WTC11 (cell line): Measurements from ENCODE around the gene GLRX2. TPM values are rescaled to one million over a fixed set of nuclear protein-coding genes. Genes with fewer than 3 reads are reported as not detected.

Experiments
- ATAC-seq: fragments of 200-7000 bp; cut with Tn5 transposase; 2 replicates; pipeline ENCODE4 v1.10.0; 2021; ENCODE audit warnings: mild to moderate bottlenecking, moderate library complexity
- CTCF ChIA-PET: fragments of 300-600 bp; sonication (Branson Sonifier 250); formaldehyde crosslinking; loops from one replicate; lab custom pipeline; 2021; ENCODE audit warnings: antibody characterized with exemption; lab: Charles Lee
- POLR2A ChIA-PET: fragments of 350-600 bp; sonication (Branson Sonifier 250); formaldehyde crosslinking; loops from one replicate; lab custom pipeline; 2021; ENCODE audit warnings: antibody characterized with exemption; lab: Charles Lee
- DNase-seq: peaks from one replicate; pipeline ENCODE4 v3.0.0; 2021; ENCODE audit warnings: low spot score
- H3K27ac Mint-ChIP-seq: 2 replicates; pipeline ENCODE4 v1.8.0; 2021; ENCODE audit warnings: mixed read lengths
- H3K27me3 Mint-ChIP-seq: 2 replicates; pipeline ENCODE4 v1.8.0; 2021; ENCODE audit warnings: low read depth, mild to moderate bottlenecking, moderate library complexity, mixed read lengths
- H3K36me3 Mint-ChIP-seq: 2 replicates; pipeline ENCODE4 v1.8.0; 2021; ENCODE audit warnings: mixed read lengths
- H3K4me1 Mint-ChIP-seq: 2 replicates; pipeline ENCODE4 v1.8.0; 2022; ENCODE audit warnings: mixed read lengths
- H3K4me3 Mint-ChIP-seq: 2 replicates; pipeline ENCODE4 v1.8.0; 2021; ENCODE audit warnings: mild to moderate bottlenecking, moderate library complexity, mixed read lengths
- H3K9me3 Mint-ChIP-seq: 2 replicates; pipeline ENCODE4 v1.8.0; 2021; ENCODE audit warnings: mixed read lengths
- CREM ChIP-seq: sonication (generic); formaldehyde crosslinking; IDR thresholded peaks from 2 replicates; pipeline ENCODE4 v1.8.1; 2022; ENCODE audit warnings: mild to moderate bottlenecking, missing genetic modification reagents, moderate library complexity
- ESRRA ChIP-seq: sonication (generic); formaldehyde crosslinking; IDR thresholded peaks from 2 replicates; pipeline ENCODE4 v1.8.1; 2022; ENCODE audit warnings: mild to moderate bottlenecking, missing genetic modification reagents, borderline replicate concordance
- ETV6 ChIP-seq: sonication (generic); formaldehyde crosslinking; IDR thresholded peaks from 2 replicates; pipeline ENCODE4 v1.8.1; 2022; ENCODE audit warnings: mild to moderate bottlenecking, missing genetic modification reagents
- FOXK1 ChIP-seq: sonication (generic); formaldehyde crosslinking; IDR thresholded peaks from 2 replicates; pipeline ENCODE4 v1.8.0; 2022; ENCODE audit warnings: mild to moderate bottlenecking, moderate library complexity, missing genetic modification reagents
- FOXP1 ChIP-seq: sonication (generic); formaldehyde crosslinking; IDR thresholded peaks from 2 replicates; pipeline ENCODE4 v1.8.0; 2022; ENCODE audit warnings: missing genetic modification reagents, mild to moderate bottlenecking, moderate library complexity, borderline replicate concordance
- GABPB1 ChIP-seq: sonication (generic); formaldehyde crosslinking; IDR thresholded peaks from 2 replicates; pipeline ENCODE4 v1.8.1; 2023; ENCODE audit warnings: mild to moderate bottlenecking, missing genetic modification reagents
- MYBL2 ChIP-seq: sonication (generic); formaldehyde crosslinking; IDR thresholded peaks from 2 replicates; pipeline ENCODE4 v1.8.1; 2023; ENCODE audit warnings: mild to moderate bottlenecking, moderate library complexity, missing genetic modification reagents
- NFE2L1 ChIP-seq: sonication (generic); formaldehyde crosslinking; IDR thresholded peaks from 2 replicates; pipeline ENCODE4 v1.8.1; 2023; ENCODE audit warnings: missing genetic modification reagents
- NR1H2 ChIP-seq: sonication (generic); formaldehyde crosslinking; IDR thresholded peaks from 2 replicates; pipeline ENCODE4 v1.9.0; 2021; ENCODE audit warnings: mild to moderate bottlenecking, moderate library complexity, missing genetic modification reagents
- NR3C1 ChIP-seq: sonication (generic); formaldehyde crosslinking; conservative IDR thresholded peaks from 2 replicates; pipeline ENCODE4 v1.8.1; 2023; ENCODE audit warnings: low read depth, mild to moderate bottlenecking, missing genetic modification reagents
- SMAD3 ChIP-seq: sonication (generic); formaldehyde crosslinking; IDR thresholded peaks from 2 replicates; pipeline ENCODE4 v1.8.0; 2022; ENCODE audit warnings: missing genetic modification reagents, mild to moderate bottlenecking, borderline replicate concordance
- TEAD1 ChIP-seq: sonication (generic); formaldehyde crosslinking; IDR thresholded peaks from 2 replicates; pipeline ENCODE4 v1.8.0; 2022; ENCODE audit warnings: mild to moderate bottlenecking, missing genetic modification reagents
- TEAD4 ChIP-seq: sonication (generic); formaldehyde crosslinking; IDR thresholded peaks from 2 replicates; pipeline ENCODE4 v1.8.0; 2022; ENCODE audit warnings: mild to moderate bottlenecking, missing genetic modification reagents
- ZNF138 ChIP-seq: sonication (generic); formaldehyde crosslinking; conservative IDR thresholded peaks from 2 replicates; pipeline ENCODE4 v1.8.1; 2022; ENCODE audit warnings: mild to moderate bottlenecking, moderate library complexity, missing genetic modification reagents
- ZNF219 ChIP-seq: sonication (generic); formaldehyde crosslinking; IDR thresholded peaks from 2 replicates; pipeline ENCODE4 v1.8.0; 2023; ENCODE audit warnings: missing genetic modification reagents, mild to moderate bottlenecking, borderline replicate concordance
- ZNF671 ChIP-seq: fragments of 250-450 bp; sonication (Bioruptor Pico); IDR thresholded peaks from 2 replicates; pipeline ENCODE4 v1.8.0; 2021; ENCODE audit warnings: mild to moderate bottlenecking
- total RNA-seq: library from RNA; stranded (reverse); gene quantifications from 3 replicates; pipeline ENCODE4 v1.2.3, GENCODE V29; 2021
- TF ChIP-seq, protein P1 (sequence below): sonication (generic); formaldehyde crosslinking; IDR thresholded peaks from 2 replicates; pipeline ENCODE4 v1.8.0; 2022; ENCODE audit warnings: mild to moderate bottlenecking, missing genetic modification reagents
- TF ChIP-seq, protein P2 (sequence below): sonication (generic); formaldehyde crosslinking; IDR thresholded peaks from 2 replicates; pipeline ENCODE4 v1.8.1; 2023; ENCODE audit warnings: mild to moderate bottlenecking, missing genetic modification reagents, borderline replicate concordance
- TF ChIP-seq, protein P3 (sequence below): sonication (generic); formaldehyde crosslinking; IDR thresholded peaks from 2 replicates; pipeline ENCODE4 v1.8.0; 2022; ENCODE audit warnings: mild to moderate bottlenecking, missing genetic modification reagents
- TF ChIP-seq, protein P4 (sequence below): sonication (generic); formaldehyde crosslinking; IDR thresholded peaks from 2 replicates; pipeline ENCODE4 v1.8.0; 2023; ENCODE audit warnings: missing genetic modification reagents
- TF ChIP-seq, protein P5 (sequence below): sonication (generic); formaldehyde crosslinking; IDR thresholded peaks from 2 replicates; pipeline ENCODE4 v1.8.1; 2022; ENCODE audit warnings: mild to moderate bottlenecking, moderate library complexity, missing genetic modification reagents
- TF ChIP-seq, protein P6 (sequence below): sonication (generic); formaldehyde crosslinking; IDR thresholded peaks from 2 replicates; pipeline ENCODE4 v1.8.1; 2023; ENCODE audit warnings: mild to moderate bottlenecking, moderate library complexity, missing genetic modification reagents
- TF ChIP-seq, protein P7 (sequence below): sonication (generic); formaldehyde crosslinking; conservative IDR thresholded peaks from 2 replicates; pipeline ENCODE4 v1.8.1; 2023; ENCODE audit warnings: mild to moderate bottlenecking, low read depth, missing genetic modification reagents, moderate library complexity

GLRX2 gene
- total RNA-seq, 1 experiment from 2014 or later, result 8.4 TPM

DNA sequence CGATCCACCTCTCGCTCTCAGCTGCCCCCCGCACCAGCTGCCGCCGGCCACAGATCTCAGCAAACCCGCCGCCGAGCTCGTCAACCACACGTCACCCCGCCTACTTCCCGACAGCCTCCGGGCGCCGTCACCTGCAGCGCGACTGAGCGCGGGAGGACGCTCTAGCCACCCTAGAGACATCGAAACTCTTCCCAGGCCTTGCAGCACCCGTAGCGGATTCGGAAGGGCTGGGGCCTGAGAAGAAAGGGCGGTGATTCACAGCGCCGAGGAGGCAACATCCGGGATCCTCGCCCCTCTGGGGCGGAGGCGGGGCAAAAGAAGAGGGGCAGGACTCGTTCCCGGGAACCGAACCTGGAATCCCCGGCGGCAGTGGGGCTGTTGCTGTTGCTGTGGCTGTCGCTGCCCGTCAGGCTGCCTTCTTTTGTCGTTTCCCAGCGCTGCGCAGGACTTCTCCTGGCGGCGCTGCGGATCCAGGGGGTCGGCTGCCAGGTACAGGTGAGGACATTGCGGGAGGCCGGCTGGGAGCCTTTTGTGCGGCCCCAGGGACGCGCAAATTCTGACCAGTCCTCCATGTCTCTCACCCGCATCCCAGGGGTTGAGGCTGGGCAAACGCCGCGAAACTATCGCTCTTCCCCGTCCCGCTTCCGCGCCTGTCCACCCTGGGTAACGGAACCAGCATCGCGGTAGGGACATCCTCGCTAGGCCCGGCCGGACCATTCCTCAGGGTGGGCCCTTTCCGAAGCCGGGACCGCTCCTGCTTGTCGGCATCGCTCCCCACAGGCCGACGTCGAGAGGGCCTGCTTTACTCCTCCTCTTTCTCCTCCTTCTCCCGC is 45.7 kb downstream of the GLRX2 start, which contains the start of the genes RO60 and UCHL5:
TSS of gene RO60 (plus strand) at position 331 of the 833 bp plus-strand sequence. CDS start 9,443 bp downstream, outside the sequence.
TSS of gene UCHL5 (minus strand) at position 79 of the 833 bp plus-strand sequence. CDS start 100 bp downstream, outside the sequence.
- ChIA-PET CTCF (interaction anchor here (0.7 to 2.3 kb wide), 6 partner anchors 10 to 252 kb away, joined by 3 to 11 read pairs (median 4); partner anchors contain the start of gene CDC73), POLR2A (interaction anchor here (0.6 to 1.8 kb wide), 10 partner anchors 10 to 1162 kb away, joined by 3 to 15 read pairs (median 4); partner anchors contain the start of genes CDC73 and GLRX2)
- ATAC-seq, result peak; percentile 95
- Mint-ChIP-seq H3K4me3 (peak within 1 kb of the TSS; percentile 100), H3K4me1 (peaks cover 36% of the 10 kb centered on the region), H3K9me3 (0 out of 2 replicates have a peak, but pooled peaks cover 3% of the 10 kb centered on the region), H3K27me3 (no peaks in the 10 kb centered on the region), H3K36me3 (peaks cover 5% of the 10 kb centered on the region; the same call in 1 of the 2 replicates), H3K27ac (peak within 1 kb of the TSS; percentile 100)
- DNase-seq, result peak; percentile 95
- TF ChIP-seq, protein P1, sequence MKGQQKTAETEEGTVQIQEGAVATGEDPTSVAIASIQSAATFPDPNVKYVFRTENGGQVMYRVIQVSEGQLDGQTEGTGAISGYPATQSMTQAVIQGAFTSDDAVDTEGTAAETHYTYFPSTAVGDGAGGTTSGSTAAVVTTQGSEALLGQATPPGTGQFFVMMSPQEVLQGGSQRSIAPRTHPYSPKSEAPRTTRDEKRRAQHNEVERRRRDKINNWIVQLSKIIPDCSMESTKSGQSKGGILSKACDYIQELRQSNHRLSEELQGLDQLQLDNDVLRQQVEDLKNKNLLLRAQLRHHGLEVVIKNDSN (CRISPR knock-in tag), result peak; percentile 67; the same call in 1 of the 2 replicates
- TF ChIP-seq TEAD1 (CRISPR knock-in tag) (peak; percentile 74; the same call in 1 of the 2 replicates), ESRRA (peak; percentile 76; the same call in 1 of the 2 replicates), ZNF671 (CRISPR knock-in tag) (no peak), ZNF219 (CRISPR knock-in tag) (no peak), ETV6 (CRISPR knock-in tag) (peak; percentile 84), FOXK1 (CRISPR knock-in tag) (peak; percentile 96), FOXP1 (CRISPR knock-in tag) (peak; percentile 52), SMAD3 (CRISPR knock-in tag) (peak; percentile 68; the same call in 1 of the 2 replicates), GABPB1 (CRISPR knock-in tag) (peak; percentile 94), TEAD4 (peak; percentile 47; the same call in 1 of the 2 replicates), CREM (CRISPR knock-in tag) (peak; percentile 84), NR1H2 (CRISPR knock-in tag) (no peak), NFE2L1 (CRISPR knock-in tag) (peak; percentile 67; the same call in 1 of the 2 replicates), ZNF138 (no peak), MYBL2 (peak; percentile 90; the same call in 1 of the 2 replicates), NR3C1 (CRISPR knock-in tag) (no peak)
- TF ChIP-seq, protein P2, sequence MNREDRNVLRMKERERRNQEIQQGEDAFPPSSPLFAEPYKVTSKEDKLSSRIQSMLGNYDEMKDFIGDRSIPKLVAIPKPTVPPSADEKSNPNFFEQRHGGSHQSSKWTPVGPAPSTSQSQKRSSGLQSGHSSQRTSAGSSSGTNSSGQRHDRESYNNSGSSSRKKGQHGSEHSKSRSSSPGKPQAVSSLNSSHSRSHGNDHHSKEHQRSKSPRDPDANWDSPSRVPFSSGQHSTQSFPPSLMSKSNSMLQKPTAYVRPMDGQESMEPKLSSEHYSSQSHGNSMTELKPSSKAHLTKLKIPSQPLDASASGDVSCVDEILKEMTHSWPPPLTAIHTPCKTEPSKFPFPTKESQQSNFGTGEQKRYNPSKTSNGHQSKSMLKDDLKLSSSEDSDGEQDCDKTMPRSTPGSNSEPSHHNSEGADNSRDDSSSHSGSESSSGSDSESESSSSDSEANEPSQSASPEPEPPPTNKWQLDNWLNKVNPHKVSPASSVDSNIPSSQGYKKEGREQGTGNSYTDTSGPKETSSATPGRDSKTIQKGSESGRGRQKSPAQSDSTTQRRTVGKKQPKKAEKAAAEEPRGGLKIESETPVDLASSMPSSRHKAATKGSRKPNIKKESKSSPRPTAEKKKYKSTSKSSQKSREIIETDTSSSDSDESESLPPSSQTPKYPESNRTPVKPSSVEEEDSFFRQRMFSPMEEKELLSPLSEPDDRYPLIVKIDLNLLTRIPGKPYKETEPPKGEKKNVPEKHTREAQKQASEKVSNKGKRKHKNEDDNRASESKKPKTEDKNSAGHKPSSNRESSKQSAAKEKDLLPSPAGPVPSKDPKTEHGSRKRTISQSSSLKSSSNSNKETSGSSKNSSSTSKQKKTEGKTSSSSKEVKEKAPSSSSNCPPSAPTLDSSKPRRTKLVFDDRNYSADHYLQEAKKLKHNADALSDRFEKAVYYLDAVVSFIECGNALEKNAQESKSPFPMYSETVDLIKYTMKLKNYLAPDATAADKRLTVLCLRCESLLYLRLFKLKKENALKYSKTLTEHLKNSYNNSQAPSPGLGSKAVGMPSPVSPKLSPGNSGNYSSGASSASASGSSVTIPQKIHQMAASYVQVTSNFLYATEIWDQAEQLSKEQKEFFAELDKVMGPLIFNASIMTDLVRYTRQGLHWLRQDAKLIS, result peak; percentile 58; the same call in 1 of the 2 replicates
- TF ChIP-seq, protein P3, sequence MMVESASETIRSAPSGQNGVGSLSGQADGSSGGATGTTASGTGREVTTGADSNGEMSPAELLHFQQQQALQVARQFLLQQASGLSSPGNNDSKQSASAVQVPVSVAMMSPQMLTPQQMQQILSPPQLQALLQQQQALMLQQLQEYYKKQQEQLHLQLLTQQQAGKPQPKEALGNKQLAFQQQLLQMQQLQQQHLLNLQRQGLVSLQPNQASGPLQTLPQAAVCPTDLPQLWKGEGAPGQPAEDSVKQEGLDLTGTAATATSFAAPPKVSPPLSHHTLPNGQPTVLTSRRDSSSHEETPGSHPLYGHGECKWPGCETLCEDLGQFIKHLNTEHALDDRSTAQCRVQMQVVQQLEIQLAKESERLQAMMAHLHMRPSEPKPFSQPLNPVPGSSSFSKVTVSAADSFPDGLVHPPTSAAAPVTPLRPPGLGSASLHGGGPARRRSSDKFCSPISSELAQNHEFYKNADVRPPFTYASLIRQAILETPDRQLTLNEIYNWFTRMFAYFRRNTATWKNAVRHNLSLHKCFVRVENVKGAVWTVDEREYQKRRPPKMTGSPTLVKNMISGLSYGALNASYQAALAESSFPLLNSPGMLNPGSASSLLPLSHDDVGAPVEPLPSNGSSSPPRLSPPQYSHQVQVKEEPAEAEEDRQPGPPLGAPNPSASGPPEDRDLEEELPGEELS, result peak; percentile 73
- TF ChIP-seq, protein P4, sequence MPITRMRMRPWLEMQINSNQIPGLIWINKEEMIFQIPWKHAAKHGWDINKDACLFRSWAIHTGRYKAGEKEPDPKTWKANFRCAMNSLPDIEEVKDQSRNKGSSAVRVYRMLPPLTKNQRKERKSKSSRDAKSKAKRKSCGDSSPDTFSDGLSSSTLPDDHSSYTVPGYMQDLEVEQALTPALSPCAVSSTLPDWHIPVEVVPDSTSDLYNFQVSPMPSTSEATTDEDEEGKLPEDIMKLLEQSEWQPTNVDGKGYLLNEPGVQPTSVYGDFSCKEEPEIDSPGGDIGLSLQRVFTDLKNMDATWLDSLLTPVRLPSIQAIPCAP (CRISPR knock-in tag), result 0 out of 2 replicates have a peak, but pooled peaks have one; percentile 74
- TF ChIP-seq, protein P5, sequence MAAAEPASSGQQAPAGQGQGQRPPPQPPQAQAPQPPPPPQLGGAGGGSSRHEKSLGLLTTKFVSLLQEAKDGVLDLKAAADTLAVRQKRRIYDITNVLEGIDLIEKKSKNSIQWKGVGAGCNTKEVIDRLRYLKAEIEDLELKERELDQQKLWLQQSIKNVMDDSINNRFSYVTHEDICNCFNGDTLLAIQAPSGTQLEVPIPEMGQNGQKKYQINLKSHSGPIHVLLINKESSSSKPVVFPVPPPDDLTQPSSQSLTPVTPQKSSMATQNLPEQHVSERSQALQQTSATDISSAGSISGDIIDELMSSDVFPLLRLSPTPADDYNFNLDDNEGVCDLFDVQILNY, result peak; percentile 97
- TF ChIP-seq, protein P6, sequence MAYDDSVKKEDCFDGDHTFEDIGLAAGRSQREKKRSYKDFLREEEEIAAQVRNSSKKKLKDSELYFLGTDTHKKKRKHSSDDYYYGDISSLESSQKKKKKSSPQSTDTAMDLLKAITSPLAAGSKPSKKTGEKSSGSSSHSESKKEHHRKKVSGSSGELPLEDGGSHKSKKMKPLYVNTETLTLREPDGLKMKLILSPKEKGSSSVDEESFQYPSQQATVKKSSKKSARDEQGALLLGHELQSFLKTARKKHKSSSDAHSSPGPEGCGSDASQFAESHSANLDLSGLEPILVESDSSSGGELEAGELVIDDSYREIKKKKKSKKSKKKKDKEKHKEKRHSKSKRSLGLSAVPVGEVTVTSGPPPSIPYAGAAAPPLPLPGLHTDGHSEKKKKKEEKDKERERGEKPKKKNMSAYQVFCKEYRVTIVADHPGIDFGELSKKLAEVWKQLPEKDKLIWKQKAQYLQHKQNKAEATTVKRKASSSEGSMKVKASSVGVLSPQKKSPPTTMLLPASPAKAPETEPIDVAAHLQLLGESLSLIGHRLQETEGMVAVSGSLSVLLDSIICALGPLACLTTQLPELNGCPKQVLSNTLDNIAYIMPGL (CRISPR knock-in tag), result peak; percentile 88; the same call in 1 of the 2 replicates
- TF ChIP-seq, protein P7, sequence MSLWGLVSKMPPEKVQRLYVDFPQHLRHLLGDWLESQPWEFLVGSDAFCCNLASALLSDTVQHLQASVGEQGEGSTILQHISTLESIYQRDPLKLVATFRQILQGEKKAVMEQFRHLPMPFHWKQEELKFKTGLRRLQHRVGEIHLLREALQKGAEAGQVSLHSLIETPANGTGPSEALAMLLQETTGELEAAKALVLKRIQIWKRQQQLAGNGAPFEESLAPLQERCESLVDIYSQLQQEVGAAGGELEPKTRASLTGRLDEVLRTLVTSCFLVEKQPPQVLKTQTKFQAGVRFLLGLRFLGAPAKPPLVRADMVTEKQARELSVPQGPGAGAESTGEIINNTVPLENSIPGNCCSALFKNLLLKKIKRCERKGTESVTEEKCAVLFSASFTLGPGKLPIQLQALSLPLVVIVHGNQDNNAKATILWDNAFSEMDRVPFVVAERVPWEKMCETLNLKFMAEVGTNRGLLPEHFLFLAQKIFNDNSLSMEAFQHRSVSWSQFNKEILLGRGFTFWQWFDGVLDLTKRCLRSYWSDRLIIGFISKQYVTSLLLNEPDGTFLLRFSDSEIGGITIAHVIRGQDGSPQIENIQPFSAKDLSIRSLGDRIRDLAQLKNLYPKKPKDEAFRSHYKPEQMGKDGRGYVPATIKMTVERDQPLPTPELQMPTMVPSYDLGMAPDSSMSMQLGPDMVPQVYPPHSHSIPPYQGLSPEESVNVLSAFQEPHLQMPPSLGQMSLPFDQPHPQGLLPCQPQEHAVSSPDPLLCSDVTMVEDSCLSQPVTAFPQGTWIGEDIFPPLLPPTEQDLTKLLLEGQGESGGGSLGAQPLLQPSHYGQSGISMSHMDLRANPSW (CRISPR knock-in tag), result no peak
